HK-2 (cell line): ENCODE data around the gene MIPEP.

Experiments used
- DNase-seq: peaks from one replicate; pipeline ENCODE4 v3.0.0-alpha.2; 2018; ENCODE audit not compliant: unreplicated experiment

The MIPEP gene

GRCh38 chr13:23810685-23811240 lies 78.4 kb downstream of the MIPEP start:
- no peak for DNase-seq

GRCh38 chr13:23808803-23809202 lies 80.4 kb downstream of the MIPEP start:
- no peak for DNase-seq

GRCh38 chr13:23806874-23807526 lies 82.2 kb downstream of the MIPEP start:
- no peak for DNase-seq

GRCh38 chr13:23805821-23806220 lies 83.4 kb downstream of the MIPEP start:
- no peak for DNase-seq

GRCh38 chr13:23805122-23805521 lies 84.1 kb downstream of the MIPEP start:
- DNase-seq: no peak

GRCh38 chr13:23804166-23804565 lies 85.0 kb downstream of the MIPEP start:
- no peak for DNase-seq

GRCh38 chr13:23801141-23801540 lies 88.1 kb downstream of the MIPEP start:
- DNase-seq: no peak

GRCh38 chr13:23799945-23800344 lies 89.3 kb downstream of the MIPEP start:
- DNase-seq: no peak

- no peak for DNase-seq
Observed at GRCh38 chr13:23797276-23797903, 91.8 kb downstream of the MIPEP start.

GRCh38 chr13:23796551-23796950 lies 92.6 kb downstream of the MIPEP start:
- no peak for DNase-seq

GRCh38 chr13:23794267-23795161 lies 94.7 kb downstream of the MIPEP start:
- DNase-seq: no peak

- no peak for DNase-seq
Observed at GRCh38 chr13:23793711-23794110, 95.5 kb downstream of the MIPEP start.

GRCh38 chr13:23792680-23793079 lies 96.5 kb downstream of the MIPEP start:
- DNase-seq: no peak

GRCh38 chr13:23790577-23791170 lies 98.5 kb downstream of the MIPEP start:
- no peak for DNase-seq

- no peak for DNase-seq
Observed at GRCh38 chr13:23789576-23790346, 99.4 kb downstream of the MIPEP start.

- DNase-seq: no peak
Observed at GRCh38 chr13:23788459-23788858, 100.7 kb downstream of the MIPEP start.

- no peak for DNase-seq
Observed at GRCh38 chr13:23787464-23787863, 101.7 kb downstream of the MIPEP start.

GRCh38 chr13:23786607-23787006 lies 102.6 kb downstream of the MIPEP start:
- no peak for DNase-seq

- DNase-seq: no peak
Observed at GRCh38 chr13:23778879-23779278, 110.3 kb downstream of the MIPEP start.

- no peak for DNase-seq
Observed at GRCh38 chr13:23778002-23778652, 111.1 kb downstream of the MIPEP start.

GRCh38 chr13:23777575-23777870 lies 111.7 kb downstream of the MIPEP start:
- DNase-seq: no peak
